ENCODE data around the gene TMEM234. TPM values are rescaled to one million over a fixed set of nuclear protein-coding genes. Genes with fewer than 3 reads are reported as not detected.

The TMEM234 gene
- 11.9 and 14.7 TPM in 2 replicates for total RNA-seq

GRCh38 chr1:32221980-32222755 is at the start of gene TMEM234, which contains the start of gene EIF3I:
TMEM234 (minus strand) TSS chr1:32222353; CDS start chr1:32222322, 31 bp downstream.
EIF3I (plus strand) TSS chr1:32222407; CDS start chr1:32222442, 35 bp downstream.

GRCh38 chr1:32250893-32251716 is 29.0 kb upstream of the TMEM234 start, which contains the start of gene LCK:
LCK (plus strand) TSS chr1:32251265; CDS start chr1:32274330, 23,065 bp downstream.

DNA sequence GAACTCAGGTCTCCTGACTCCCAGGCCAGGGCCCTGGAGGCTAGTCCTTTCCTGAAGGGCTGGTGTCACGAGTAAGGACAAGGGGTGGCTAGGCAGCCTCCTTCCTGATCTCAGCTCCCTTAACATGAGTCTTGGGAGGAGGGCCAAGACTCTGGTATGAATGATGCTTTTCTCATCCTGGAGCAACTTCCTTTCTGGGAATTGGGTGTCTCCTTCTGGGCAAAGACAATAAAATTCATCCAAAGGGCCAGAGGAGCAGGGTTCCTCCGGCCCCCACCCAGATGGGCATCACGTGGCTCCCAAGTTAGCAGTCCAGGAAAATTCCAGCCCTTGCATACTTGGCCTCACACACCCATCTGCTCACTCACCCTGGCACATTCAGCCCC is 24.7 kb upstream of the TMEM234 start, which contains the start of gene FAM167B:
Gene FAM167B, plus strand, starts transcription at position 335 of the 386 bp plus-strand sequence. CDS start 200 bp downstream, outside the sequence.

GRCh38 chr1:32208891-32209328 is 13.2 kb downstream of the TMEM234 start, which contains the start of gene DCDC2B:
DCDC2B (plus strand) TSS chr1:32209089; CDS start chr1:32209094, 5 bp downstream.

GRCh38 chr1:32205401-32206370 is 16.5 kb downstream of the TMEM234 start, which contains the start of gene IQCC:
IQCC (plus strand) TSS chr1:32205671; CDS start chr1:32205682, 11 bp downstream.

DNA sequence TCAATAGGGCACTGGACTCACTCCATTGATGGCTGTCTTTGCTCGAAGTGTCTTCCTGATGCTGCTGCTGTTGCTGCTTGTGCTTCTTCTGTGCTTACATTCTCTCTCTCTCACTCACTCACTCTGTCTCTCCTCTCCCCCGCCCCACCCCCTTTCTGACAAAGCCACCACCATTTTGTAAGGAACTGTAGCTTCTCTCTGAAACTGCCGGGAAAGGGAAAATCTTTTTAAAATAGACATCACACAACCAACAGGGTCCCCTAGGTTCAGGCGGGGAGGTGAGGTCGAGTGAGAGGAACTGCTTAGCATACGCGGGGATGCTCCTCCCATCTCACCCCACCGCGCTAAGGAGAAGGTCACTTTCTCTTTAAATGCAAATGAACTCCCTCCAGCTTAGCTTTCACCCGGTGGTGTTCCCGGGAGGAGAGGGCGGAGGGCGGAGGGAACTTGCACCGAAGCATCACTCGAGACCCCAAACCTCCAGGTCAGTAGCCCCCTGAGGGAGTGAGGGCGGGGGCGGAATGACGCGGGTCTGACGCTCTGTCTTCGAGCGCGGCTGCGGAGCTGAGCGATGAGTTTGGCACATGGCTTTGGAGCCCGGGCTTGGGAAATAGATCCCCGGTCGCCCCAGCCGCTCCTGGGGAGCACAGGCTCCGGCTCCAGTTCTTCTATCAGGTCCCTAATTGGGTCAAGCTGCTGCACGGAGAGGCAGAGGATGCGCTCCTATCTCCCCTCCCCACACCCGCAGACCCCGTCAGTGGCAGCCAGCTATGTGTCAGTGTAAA is 21.7 kb downstream of the TMEM234 start, which contains the start of gene CCDC28B:
Gene CCDC28B, plus strand, starts transcription at position 370 of the 785 bp plus-strand sequence. CDS start 1,341 bp downstream, outside the sequence.

GRCh38 chr1:32179443-32180185 is 42.5 kb downstream of the TMEM234 start, which contains the start of gene TXLNA:
TXLNA (plus strand) TSS chr1:32179675; CDS start chr1:32180346, 671 bp downstream.

Other genes starting within 250 kb of the TMEM234 start
- gene KHDRBS1, start 208.5 kb downstream of the TMEM234 start, total RNA-seq = 37.9 and 43.7 TPM in 2 replicates
- 5.0 and 11.4 TPM in 2 replicates for gene TMEM39B, start 149.4 kb downstream of the TMEM234 start, total RNA-seq
- 35.6 and 41.8 TPM in 2 replicates for gene KPNA6, start 114.3 kb downstream of the TMEM234 start, total RNA-seq
- 49.5 and 58.6 TPM in 2 replicates for gene TXLNA, start 42.7 kb downstream of the TMEM234 start, total RNA-seq
- gene CCDC28B, start 21.8 kb downstream of the TMEM234 start, total RNA-seq = 9.4 and 15.7 TPM in 2 replicates
- gene IQCC, start 16.7 kb downstream of the TMEM234 start, total RNA-seq = 1.3 and 1.6 TPM in 2 replicates
- not detected in 2 replicates for gene DCDC2B, start 13.3 kb downstream of the TMEM234 start, total RNA-seq
- 263 and 299 TPM in 2 replicates for gene EIF3I, start 54 bp upstream of the TMEM234 start, total RNA-seq
- 2.8 TPM in 1 of 2 replicates, not detected in the other for gene FAM167B, start 24.9 kb upstream of the TMEM234 start, total RNA-seq
- 0.49 TPM in 1 of 2 replicates, not detected in the other for gene LCK, start 28.9 kb upstream of the TMEM234 start, total RNA-seq
- 67.1 and 70.9 TPM in 2 replicates for gene HDAC1, start 69.7 kb upstream of the TMEM234 start, total RNA-seq
- gene MARCKSL1, start 113.9 kb upstream of the TMEM234 start, total RNA-seq = 268 and 400 TPM in 2 replicates
- 0.18 and 0.97 TPM in 2 replicates for gene FAM229A, start 140.1 kb upstream of the TMEM234 start, total RNA-seq
- 0.32 TPM in 1 of 2 replicates, not detected in the other for gene TSSK3, start 140.2 kb upstream of the TMEM234 start, total RNA-seq
- 65.9 and 67.7 TPM in 2 replicates for gene BSDC1, start 172.1 kb upstream of the TMEM234 start, total RNA-seq
- gene ZBTB8B, start 242.7 kb upstream of the TMEM234 start, total RNA-seq = under 0.01 and 0.16 TPM in 2 replicates

All from cardiac atrium fibroblast (primary cell).